Measurements from ENCODE around the gene PTPRK. TPM values are rescaled to one million over a fixed set of nuclear protein-coding genes. Genes with fewer than 3 reads are reported as not detected.
A peak's percentile ranks its signal among the peaks of the same experiment; 100 is the strongest.

PTPRK gene
- total and polyA plus RNA-seq, 4 donors = 8.2 to 224 (median 42.9) TPM

- no peak for ATAC-seq (ENCODE audit: insufficient read depth, low FRiP score)
- H3K4me3 ChIP-seq = no peak overlapping the region
Measured at GRCh38 chr6:128139519-128139918, 380.9 kb downstream of the PTPRK start.

GRCh38 chr6:128138694-128139093, 381.7 kb downstream of the PTPRK start:
- WGBS, 2 donors = 94 to 98% methylated on average over 1 of the region's 1 CpG
- Histone ChIP-seq H3K9me3 (ENCODE audit: control insufficient read depth in 4 of 4, insufficient read depth in 3 of 4, low read length in 3 of 4) (no peaks in the 10 kb centered on the region), H3K27ac (ENCODE audit: low read depth in 1 of 2, low read length in 1 of 2) (no peak overlapping the region), H3K27me3 (ENCODE audit: control insufficient read depth in 3 of 3, insufficient read depth in 3 of 3, low read length in 2 of 3) (no peaks in the 10 kb centered on the region), H3K9ac (ENCODE audit: insufficient read depth in 1 of 2, low read length in 2 of 2) (no peak overlapping the region), H3K36me3 (ENCODE audit: control insufficient read depth in 4 of 4, insufficient read depth in 4 of 4, low read length in 4 of 4) (peaks cover 0 to 3% (median 0%) of the 10 kb centered on the region in 4 donors), H3K4me1 (ENCODE audit: control insufficient read depth in 5 of 5, insufficient read depth in 5 of 5, low read length in 5 of 5) (peaks cover 0 to 11% (median 0%) of the 10 kb centered on the region in 5 donors), H3K4me3 (no peak overlapping the region)
- DNase-seq (no peak), ATAC-seq (ENCODE audit: insufficient read depth, low FRiP score) (no peak)
- no peak for TF ChIP-seq CTCF (IDR thresholded peaks at IDR 0.05; ENCODE audit: control extremely low read depth, extremely low read depth)

More at GRCh38 chr6:128139519-128139918, 380.9 kb downstream of the PTPRK start:
- Histone ChIP-seq H3K4me1 (ENCODE audit: control insufficient read depth in 5 of 5, insufficient read depth in 5 of 5, low read length in 5 of 5) (peaks cover 0 to 14% (median 0%) of the 10 kb centered on the region in 5 donors), H3K27ac (ENCODE audit: low read depth in 1 of 2, low read length in 1 of 2) (no peak overlapping the region), H3K36me3 (ENCODE audit: control insufficient read depth in 4 of 4, insufficient read depth in 4 of 4, low read length in 4 of 4) (peaks cover 0 to 3% (median 0%) of the 10 kb centered on the region in 4 donors), H3K27me3 (ENCODE audit: control insufficient read depth in 3 of 3, insufficient read depth in 3 of 3, low read length in 2 of 3) (no peaks in the 10 kb centered on the region), H3K9me3 (ENCODE audit: control insufficient read depth in 4 of 4, insufficient read depth in 3 of 4, low read length in 3 of 4) (no peaks in the 10 kb centered on the region), H3K9ac (ENCODE audit: insufficient read depth in 1 of 2, low read length in 2 of 2) (no peak overlapping the region)
- no peak for TF ChIP-seq CTCF (IDR thresholded peaks at IDR 0.05; ENCODE audit: control extremely low read depth, extremely low read depth)
- DNase-seq = no peak
- 86 to 94% methylated on average over 1 of the region's 1 CpG for WGBS, 2 donors

- no peak for ATAC-seq (ENCODE audit: insufficient read depth, low FRiP score)
- Histone ChIP-seq H3K4me1 (ENCODE audit: control insufficient read depth in 5 of 5, insufficient read depth in 5 of 5, low read length in 5 of 5) (peaks cover 0 to 18% (median 8%) of the 10 kb centered on the region in 5 donors), H3K27ac (ENCODE audit: low read depth in 1 of 2, low read length in 1 of 2) (no peak overlapping the region), H3K9ac (ENCODE audit: insufficient read depth in 1 of 2, low read length in 2 of 2) (no peak overlapping the region), H3K9me3 (ENCODE audit: control insufficient read depth in 4 of 4, insufficient read depth in 3 of 4, low read length in 3 of 4) (no peaks in the 10 kb centered on the region), H3K4me3 (no peak overlapping the region), H3K27me3 (ENCODE audit: control insufficient read depth in 3 of 3, insufficient read depth in 3 of 3, low read length in 2 of 3) (no peaks in the 10 kb centered on the region), H3K36me3 (ENCODE audit: control insufficient read depth in 4 of 4, insufficient read depth in 4 of 4, low read length in 4 of 4) (peaks cover 0 to 3% (median 0%) of the 10 kb centered on the region in 4 donors)
- DNase-seq = no peak
- no peak for TF ChIP-seq CTCF (IDR thresholded peaks at IDR 0.05; ENCODE audit: control extremely low read depth, extremely low read depth)
Measured at GRCh38 chr6:128135325-128135724, 385.1 kb downstream of the PTPRK start.

- ATAC-seq (ENCODE audit: insufficient read depth, low FRiP score) (no peak), DNase-seq (peak in 2 of 3 donors; percentile 77)
- Histone ChIP-seq H3K9ac (ENCODE audit: insufficient read depth in 1 of 2, low read length in 2 of 2) (no peak overlapping the region), H3K4me1 (ENCODE audit: control insufficient read depth in 5 of 5, insufficient read depth in 5 of 5, low read length in 5 of 5) (peaks cover 0 to 14% (median 7%) of the 10 kb centered on the region in 5 donors), H3K36me3 (ENCODE audit: control insufficient read depth in 4 of 4, insufficient read depth in 4 of 4, low read length in 4 of 4) (no peaks in the 10 kb centered on the region), H3K27me3 (ENCODE audit: control insufficient read depth in 3 of 3, insufficient read depth in 3 of 3, low read length in 2 of 3) (no peaks in the 10 kb centered on the region), H3K4me3 (no peak overlapping the region), H3K27ac (ENCODE audit: low read depth in 1 of 2, low read length in 1 of 2) (peak overlapping the region in 1 of 2 donors; percentile 40), H3K9me3 (ENCODE audit: control insufficient read depth in 4 of 4, insufficient read depth in 3 of 4, low read length in 3 of 4) (no peaks in the 10 kb centered on the region)
- TF ChIP-seq CTCF (IDR thresholded peaks at IDR 0.05; ENCODE audit: control extremely low read depth, extremely low read depth) = no peak
- WGBS, 2 donors = 50 to 65% methylated on average over 3 of the region's 3 CpGs
Measured at GRCh38 chr6:128131566-128131965, 388.8 kb downstream of the PTPRK start.

Measured in lung (tissue), 12 donors.